Natural killer cell (primary cell): Measurements from ENCODE around the gene HES5. TPM values are rescaled to one million over a fixed set of nuclear protein-coding genes. Genes with fewer than 3 reads are reported as not detected.

Experiments
- ATAC-seq, 3 donors: fragments of 150-1000 bp in 2 of 3; fragments of 200-7000 bp in 1 of 3; cut with Tn5 transposase; 1 replicate in 1 of 3; 2 replicates in 2 of 3; pipeline ENCODE4 v1.10.0; 2021; ENCODE audit warnings: mild to moderate bottlenecking in 2 of 3, moderate library complexity in 2 of 3
- DNase-seq, 2 donors: peaks; one replicate each; pipeline versions ENCODE4 v3.0.0 to v3.0.0-alpha.2; 2013 to 2021; ENCODE audit warnings: mixed read lengths in 1 of 2
- H3K27ac ChIP-seq: one replicate; pipeline ENCODE4 v1.5.1; 2013; ENCODE audit warnings: mild to moderate bottlenecking, low read length
- H3K27me3 ChIP-seq: one replicate; pipeline ENCODE4 v1.6.1; 2013; ENCODE audit warnings: low read length; ENCODE audit not compliant: control insufficient read depth, insufficient read depth
- H3K36me3 ChIP-seq: one replicate; pipeline ENCODE4 v1.6.1; 2013; ENCODE audit warnings: low read length; ENCODE audit not compliant: control insufficient read depth, insufficient read depth
- H3K4me1 ChIP-seq: one replicate; pipeline ENCODE4 v1.6.1; 2013; ENCODE audit warnings: low read length; ENCODE audit not compliant: control insufficient read depth, insufficient read depth
- H3K4me3 ChIP-seq: one replicate; pipeline ENCODE4 v1.5.1; 2013; ENCODE audit warnings: low read length
- H3K9me3 ChIP-seq: one replicate; pipeline ENCODE4 v1.6.1; 2013; ENCODE audit warnings: low read length; ENCODE audit not compliant: control insufficient read depth, insufficient read depth
- H3K27ac Mint-ChIP-seq, 2 donors: one replicate each; pipeline ENCODE4 v1.8.0; 2022; ENCODE audit warnings: mild to moderate bottlenecking in 2 of 2, mixed read lengths in 2 of 2, moderate library complexity in 1 of 2
- H3K27me3 Mint-ChIP-seq, 2 donors: one replicate each; pipeline ENCODE4 v1.8.0; 2022; ENCODE audit warnings: low read depth in 2 of 2, mixed read lengths in 2 of 2
- H3K36me3 Mint-ChIP-seq: one replicate; pipeline ENCODE4 v1.8.0; 2022; ENCODE audit warnings: mixed read lengths
- H3K4me1 Mint-ChIP-seq, 2 donors: one replicate each; pipeline ENCODE4 v1.8.0; 2022; ENCODE audit warnings: mixed read lengths in 2 of 2
- H3K4me3 Mint-ChIP-seq: one replicate; pipeline ENCODE4 v1.8.0; 2022; ENCODE audit warnings: mild to moderate bottlenecking, moderate library complexity, mixed read lengths
- H3K9me3 Mint-ChIP-seq, 2 donors: one replicate each; pipeline ENCODE4 v1.8.0; 2022; ENCODE audit warnings: mixed read lengths in 2 of 2
- CTCF ChIP-seq: fragments of 200-600 bp; IDR thresholded peaks from one replicate; pipeline ENCODE4 v1.8.0; 2022; ENCODE audit warnings: antibody characterized with exemption
- WGBS: methylation state at CpG from one replicate; pipeline ENCODE4 v1.1.7; 2013; ENCODE audit warnings: missing lambda C conversion rate; ENCODE audit not compliant: insufficient coverage; 5-methylcytosine and 5-hydroxymethylcytosine counted together
- intact Hi-C: fragments of 100-400 bp; cut with micrococcal nuclease; formaldehyde crosslinking; loops from one replicate; pipeline ENCODE4 v1.14.2; 2022
- total RNA-seq, 4 donors: library from RNA; stranded (reverse); fragments of 120-200 nt in 1 of 4; gene quantifications; one replicate each; pipeline versions ENCODE4 v1.2.3 to v1.2.4, GENCODE V29; 2013 to 2022

HES5 gene
- total RNA-seq, 3 donors from 2014 or later (not counting 1 experiment from before 2014, with no cell fraction given): not detected

GRCh38 chr1:2561898-2562895 is 32.1 kb upstream of the HES5 start:
- Histone ChIP-seq H3K36me3 (peaks cover 54% of the 10 kb centered on the region), H3K4me1 (peaks cover 21% of the 10 kb centered on the region), H3K27me3 (no peaks in the 10 kb centered on the region), H3K9me3 (no peaks in the 10 kb centered on the region), H3K27ac (no peak overlapping the region), H3K4me3 (no peak overlapping the region)
- intact Hi-C loops: no loop called here
- TF ChIP-seq CTCF: peak; percentile 44
- Mint-ChIP-seq H3K9me3 (no peaks in the 10 kb centered on the region), H3K27ac (no peak overlapping the region), H3K4me3 (no peak overlapping the region), H3K4me1 (peaks cover 5 to 29% of the 10 kb centered on the region in 2 donors), H3K36me3 (no peaks in the 10 kb centered on the region), H3K27me3 (no peaks in the 10 kb centered on the region)
- ATAC-seq: peak in 2 of 3 donors; percentile 52 to 62
- DNase-seq: peak in 1 of 2 donors; percentile 55
- WGBS: 95% methylated on average over 22 of the region's 24 CpGs

GRCh38 chr1:2561446-2561845 is 31.4 kb upstream of the HES5 start:
- no peaks in the 10 kb centered on the region for H3K36me3 Mint-ChIP-seq
- no peak for TF ChIP-seq CTCF
- intact Hi-C loops: no loop called here
- peak overlapping the region; percentile 5 to 46 for H3K27ac Mint-ChIP-seq
- peaks cover 9 to 37% of the 10 kb centered on the region in 2 donors for H3K4me1 Mint-ChIP-seq
- Histone ChIP-seq H3K27me3 (no peaks in the 10 kb centered on the region), H3K36me3 (peaks cover 54% of the 10 kb centered on the region), H3K27ac (no peak overlapping the region), H3K9me3 (no peaks in the 10 kb centered on the region), H3K4me3 (no peak overlapping the region), H3K4me1 (peaks cover 24% of the 10 kb centered on the region)
- no peak overlapping the region for H3K4me3 Mint-ChIP-seq
- H3K9me3 Mint-ChIP-seq: no peaks in the 10 kb centered on the region
- ATAC-seq (no peak), DNase-seq (no peak)
- no peaks in the 10 kb centered on the region for H3K27me3 Mint-ChIP-seq
- WGBS: 94% methylated on average over 11 of the region's 11 CpGs

- no peak overlapping the region for H3K4me3 Mint-ChIP-seq
Observed at GRCh38 chr1:2560299-2561073, 30.4 kb upstream of the HES5 start.

More at GRCh38 chr1:2560299-2561073, 30.4 kb upstream of the HES5 start:
- Mint-ChIP-seq H3K36me3 (no peaks in the 10 kb centered on the region), H3K27me3 (no peaks in the 10 kb centered on the region), H3K4me1 (peaks cover 17 to 46% of the 10 kb centered on the region in 2 donors), H3K27ac (peak overlapping the region in 1 of 2 donors; percentile 5), H3K9me3 (no peaks in the 10 kb centered on the region)
- no peak for TF ChIP-seq CTCF
- intact Hi-C loops: no loop called here
- peaks cover 30% of the 10 kb centered on the region for H3K4me1 ChIP-seq
- no peak overlapping the region for H3K4me3 ChIP-seq
- no peaks in the 10 kb centered on the region for H3K9me3 ChIP-seq
- no peaks in the 10 kb centered on the region for H3K27me3 ChIP-seq
- WGBS: 97% methylated on average over 15 of the region's 15 CpGs
- DNase-seq: no peak
- H3K36me3 ChIP-seq: peaks cover 54% of the 10 kb centered on the region
- no peak overlapping the region for H3K27ac ChIP-seq
- no peak for ATAC-seq
